ENCODE results near the gene C6orf47.
"Not testable (repeated sequence)": the region's sequence is repeated elsewhere in the genome, so short reads cannot be mapped to it uniquely, and the experiment has no call there.

Gene C6orf47

GRCh38 chr6:31660381-31661261 lies at the start of gene C6orf47:
Gene C6orf47 (minus strand): TSS chr6:31660778. CDS start chr6:31659947, 831 bp downstream.
- DNase-seq = peak; percentile 87
- Mint-ChIP-seq H3K4me1 (peaks cover 87% of the 10 kb centered on the region), H3K36me3 (ENCODE audit: low read depth) (peaks cover 38% of the 10 kb centered on the region), H3K27ac (peak within 1 kb of the TSS; percentile 90), H3K4me3 (peak within 1 kb of the TSS; percentile 86), H3K9me3 (no peaks in the 10 kb centered on the region), H3K27me3 (ENCODE audit: low read depth, poor library complexity) (peaks cover 4% of the 10 kb centered on the region)
- no peak for TF ChIP-seq CTCF (IDR thresholded peaks at IDR 0.05)

- H3K9me3 Mint-ChIP-seq; DNase-seq; H3K27me3 Mint-ChIP-seq (ENCODE audit: low read depth, poor library complexity); H3K36me3 Mint-ChIP-seq (ENCODE audit: low read depth); H3K27ac Mint-ChIP-seq; H3K4me3 Mint-ChIP-seq: not testable (repeated sequence)
- H3K4me1 Mint-ChIP-seq = peaks cover 47% of the 10 kb centered on the region
Measured at GRCh38 chr6:31709157-31709556, 48.6 kb upstream of the C6orf47 start.

- DNase-seq = no peak
- Mint-ChIP-seq H3K27me3 (ENCODE audit: low read depth, poor library complexity) (peaks cover 4% of the 10 kb centered on the region), H3K4me1 (peaks cover 41% of the 10 kb centered on the region), H3K36me3 (ENCODE audit: low read depth) (no peaks in the 10 kb centered on the region), H3K27ac (no peak overlapping the region), H3K9me3 (no peaks in the 10 kb centered on the region), H3K4me3 (no peak overlapping the region)
- no peak for TF ChIP-seq CTCF (IDR thresholded peaks at IDR 0.05)
Measured at GRCh38 chr6:31708224-31708623, 47.6 kb upstream of the C6orf47 start.

- Mint-ChIP-seq H3K4me1 (peaks cover 37% of the 10 kb centered on the region), H3K36me3 (ENCODE audit: low read depth) (no peaks in the 10 kb centered on the region), H3K27ac (no peak overlapping the region), H3K9me3 (no peaks in the 10 kb centered on the region), H3K27me3 (ENCODE audit: low read depth, poor library complexity) (peaks cover 4% of the 10 kb centered on the region), H3K4me3 (no peak overlapping the region)
- no peak for TF ChIP-seq CTCF (IDR thresholded peaks at IDR 0.05)
- no peak for DNase-seq
Measured at GRCh38 chr6:31707701-31708100, 47.1 kb upstream of the C6orf47 start.

GRCh38 chr6:31706599-31706998 lies 46.0 kb upstream of the C6orf47 start, which contains the start of gene LY6G6F:
Gene LY6G6F (plus strand): TSS chr6:31706866. CDS start chr6:31706907, 41 bp downstream.
- Mint-ChIP-seq H3K27ac (no peak within 1 kb of the TSS), H3K4me1 (peaks cover 36% of the 10 kb centered on the region), H3K36me3 (ENCODE audit: low read depth) (no peaks in the 10 kb centered on the region), H3K27me3 (ENCODE audit: low read depth, poor library complexity) (peaks cover 7% of the 10 kb centered on the region), H3K9me3 (no peaks in the 10 kb centered on the region), H3K4me3 (no peak within 1 kb of the TSS)
- DNase-seq = no peak
- no peak for TF ChIP-seq CTCF (IDR thresholded peaks at IDR 0.05)

GRCh38 chr6:31705931-31706330 lies 45.4 kb upstream of the C6orf47 start:
- Mint-ChIP-seq H3K27me3 (ENCODE audit: low read depth, poor library complexity) (peaks cover 7% of the 10 kb centered on the region), H3K27ac (no peak overlapping the region), H3K4me3 (no peak overlapping the region), H3K4me1 (peaks cover 36% of the 10 kb centered on the region), H3K36me3 (ENCODE audit: low read depth) (no peaks in the 10 kb centered on the region), H3K9me3 (no peaks in the 10 kb centered on the region)
- no peak for TF ChIP-seq CTCF (IDR thresholded peaks at IDR 0.05)
- no peak for DNase-seq

Measured in nephron progenitor cell (in vitro differentiated cells).